GOT3 (cell line): Measurements from ENCODE around the gene RAB11FIP4.

Experiments used
- DNase-seq: peaks from one replicate; lab custom pipeline; 2025; ENCODE audit warnings: mixed read lengths; lab: John Stamatoyannopoulos, UW

Gene RAB11FIP4

DNA sequence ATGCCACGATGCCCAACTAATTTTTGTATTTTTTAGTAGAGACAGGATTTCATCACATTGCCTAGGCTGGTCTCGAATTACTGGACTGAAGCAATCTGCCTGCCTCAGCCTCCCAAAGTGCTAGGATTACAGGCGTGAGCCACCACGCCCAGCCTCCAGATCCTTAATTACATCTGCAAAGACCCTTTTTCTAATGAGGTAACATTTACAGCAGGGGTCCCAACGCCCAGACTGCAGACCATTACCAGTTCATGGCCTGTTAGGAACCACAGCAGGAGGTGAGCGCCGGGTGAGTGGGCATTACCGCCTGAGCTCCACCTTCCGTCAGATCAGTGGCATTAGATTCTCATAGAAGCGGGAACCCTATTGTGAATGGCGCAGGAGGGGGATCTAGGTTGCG lies 4.0 kb upstream of the RAB11FIP4 start:
- DNase-seq: no peak

DNA sequence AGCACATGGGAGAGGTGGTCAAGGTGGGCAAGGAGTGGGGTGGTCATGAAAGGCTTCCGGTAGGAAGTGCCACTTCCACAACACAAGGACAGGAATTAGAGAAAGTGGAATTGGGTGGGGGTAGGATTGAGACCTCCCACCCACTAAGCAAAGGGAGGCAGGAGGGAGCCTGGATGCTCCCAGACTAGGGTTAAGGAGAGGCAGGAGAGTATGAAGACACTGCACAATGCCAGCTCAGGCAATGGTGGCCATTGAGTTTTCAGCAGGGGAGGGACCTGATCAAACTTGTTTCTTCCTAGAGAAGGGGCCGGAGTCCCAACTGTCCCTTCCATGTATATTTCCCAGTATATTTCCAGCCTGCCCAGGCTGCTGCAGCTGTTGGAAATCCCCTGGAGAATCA lies 3.1 kb upstream of the RAB11FIP4 start:
- no peak for DNase-seq

DNA sequence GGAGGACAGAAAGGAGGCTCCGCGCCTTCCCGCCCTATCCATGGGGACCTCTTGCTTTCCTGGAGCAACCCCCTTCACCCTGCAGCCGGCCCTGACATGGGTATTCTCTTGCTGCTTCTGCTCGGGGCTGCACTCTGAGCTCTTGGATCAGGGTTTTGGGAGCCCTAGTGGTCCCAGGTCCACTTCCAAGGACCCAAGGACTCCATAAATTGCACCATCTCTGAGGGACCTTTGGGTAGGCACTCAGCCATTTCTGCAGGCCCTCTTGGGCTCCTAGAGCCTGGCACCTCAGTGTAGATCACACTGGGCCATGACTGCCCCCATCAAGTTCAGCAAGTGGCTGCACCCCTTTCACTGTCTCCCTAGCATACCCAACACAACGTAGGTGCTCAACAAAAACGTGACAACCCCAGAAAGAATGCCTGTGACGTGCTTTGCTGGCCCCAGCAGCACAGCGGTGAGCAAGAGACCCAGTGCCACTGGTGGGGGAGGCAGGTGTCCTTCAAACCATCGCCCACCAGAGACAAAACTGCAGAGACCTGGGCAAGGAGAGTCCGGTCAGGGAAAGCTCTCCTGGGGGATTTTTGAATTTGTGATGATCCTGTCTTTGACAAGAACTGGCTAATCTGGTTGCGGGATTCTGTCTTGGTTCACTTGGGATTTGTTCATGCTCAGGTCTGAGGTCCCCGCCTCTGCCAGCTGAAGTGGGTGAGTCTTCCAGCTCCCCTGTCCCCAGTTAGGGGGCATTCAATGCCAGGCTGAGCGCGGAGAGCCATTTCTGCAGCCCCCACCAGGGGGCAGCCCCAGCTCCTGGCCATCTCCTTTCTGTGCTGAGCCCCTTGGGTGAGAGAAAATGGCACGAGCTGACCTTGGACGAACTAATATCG lies 2.5 kb upstream of the RAB11FIP4 start:
- no peak for DNase-seq

DNA sequence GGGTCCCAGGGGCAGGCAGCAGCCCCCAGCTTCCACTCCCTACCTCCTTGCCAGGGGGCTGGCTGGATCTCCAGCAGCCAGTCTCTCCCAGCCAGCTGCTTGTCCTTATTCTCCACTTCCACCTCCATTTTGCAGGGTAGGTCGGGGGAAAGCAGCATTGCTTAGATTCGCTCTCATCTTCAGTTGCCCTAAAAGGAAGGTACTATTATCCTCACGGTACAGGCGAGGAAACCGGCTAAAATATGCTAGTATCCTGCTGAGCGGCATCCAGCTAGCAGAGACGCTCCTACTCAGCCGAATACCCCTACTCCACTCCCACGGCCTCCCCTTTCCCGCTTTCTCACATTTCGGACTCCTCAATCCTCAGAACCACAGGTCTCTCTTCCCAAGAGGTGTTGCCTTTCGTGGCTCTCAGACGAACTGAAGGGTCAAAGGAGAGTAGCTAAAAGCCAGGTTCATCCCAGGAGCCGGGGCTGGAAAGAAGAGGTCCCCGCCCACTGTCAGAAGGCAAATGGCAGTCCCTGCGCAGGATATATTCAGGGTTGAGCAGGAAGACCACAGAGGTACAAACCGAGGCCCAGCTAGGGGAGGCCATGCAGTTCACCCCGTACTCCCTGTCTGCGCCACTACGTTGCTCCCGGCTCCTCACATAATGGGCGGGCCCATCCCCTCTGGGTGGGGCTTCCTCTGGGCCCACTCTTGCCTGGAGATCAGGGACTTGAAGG lies 1.7 kb upstream of the RAB11FIP4 start:
- DNase-seq: no peak

DNA sequence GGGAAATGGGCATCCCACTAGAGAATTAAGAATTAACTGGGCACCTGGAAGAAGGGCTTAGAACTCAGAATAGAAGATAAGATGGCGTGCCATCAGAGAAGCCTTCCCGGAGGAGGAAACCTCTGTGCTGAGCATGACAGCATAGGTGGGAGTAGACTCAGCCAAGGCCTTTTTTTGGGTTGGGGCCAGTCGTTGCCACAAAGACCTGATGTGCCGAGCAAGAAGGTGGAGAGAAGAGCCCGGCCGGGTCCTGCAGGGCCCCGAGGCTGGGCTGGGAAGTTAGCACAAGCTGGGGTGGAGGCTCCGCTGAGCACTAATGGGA lies 1.1 kb upstream of the RAB11FIP4 start:
- no peak for DNase-seq

DNA sequence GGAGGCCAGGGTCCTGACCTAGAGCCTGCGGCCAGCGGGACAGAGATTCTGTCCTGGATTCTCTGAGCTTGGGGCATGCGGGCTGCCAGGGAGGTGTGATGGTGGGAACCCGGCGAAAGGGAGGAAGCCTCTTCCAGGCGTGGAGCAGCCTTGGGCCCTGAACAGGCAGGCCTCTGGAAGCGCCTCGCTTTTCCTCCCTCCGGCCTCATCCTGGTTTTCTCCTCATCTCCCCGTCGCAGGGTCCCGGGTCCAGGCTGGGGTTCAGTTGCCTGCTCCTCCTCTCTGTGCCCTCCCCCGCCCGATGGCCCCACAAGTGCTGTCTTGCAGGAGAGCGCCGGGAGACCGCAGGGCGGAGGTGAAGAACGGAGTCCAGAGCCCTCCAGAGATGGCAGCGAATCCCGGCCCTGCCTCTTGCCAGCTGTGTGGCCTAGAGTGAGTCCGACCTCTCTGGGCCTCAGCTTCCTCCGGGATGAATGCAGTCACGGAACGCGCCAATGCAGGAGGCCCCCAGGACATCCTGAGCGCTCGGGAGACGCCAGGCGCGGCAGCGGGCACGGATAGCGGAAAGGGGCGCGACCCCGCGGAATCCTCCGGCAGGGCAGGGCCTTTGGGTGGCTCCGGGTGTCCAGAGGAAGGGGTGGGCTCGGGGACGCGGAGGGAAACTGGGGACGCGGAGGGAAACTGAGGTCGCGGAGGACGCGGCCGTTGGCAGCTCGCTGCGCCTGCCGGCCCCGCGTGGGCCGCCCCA lies 553 bp upstream of the RAB11FIP4 start:
- no peak for DNase-seq

DNA sequence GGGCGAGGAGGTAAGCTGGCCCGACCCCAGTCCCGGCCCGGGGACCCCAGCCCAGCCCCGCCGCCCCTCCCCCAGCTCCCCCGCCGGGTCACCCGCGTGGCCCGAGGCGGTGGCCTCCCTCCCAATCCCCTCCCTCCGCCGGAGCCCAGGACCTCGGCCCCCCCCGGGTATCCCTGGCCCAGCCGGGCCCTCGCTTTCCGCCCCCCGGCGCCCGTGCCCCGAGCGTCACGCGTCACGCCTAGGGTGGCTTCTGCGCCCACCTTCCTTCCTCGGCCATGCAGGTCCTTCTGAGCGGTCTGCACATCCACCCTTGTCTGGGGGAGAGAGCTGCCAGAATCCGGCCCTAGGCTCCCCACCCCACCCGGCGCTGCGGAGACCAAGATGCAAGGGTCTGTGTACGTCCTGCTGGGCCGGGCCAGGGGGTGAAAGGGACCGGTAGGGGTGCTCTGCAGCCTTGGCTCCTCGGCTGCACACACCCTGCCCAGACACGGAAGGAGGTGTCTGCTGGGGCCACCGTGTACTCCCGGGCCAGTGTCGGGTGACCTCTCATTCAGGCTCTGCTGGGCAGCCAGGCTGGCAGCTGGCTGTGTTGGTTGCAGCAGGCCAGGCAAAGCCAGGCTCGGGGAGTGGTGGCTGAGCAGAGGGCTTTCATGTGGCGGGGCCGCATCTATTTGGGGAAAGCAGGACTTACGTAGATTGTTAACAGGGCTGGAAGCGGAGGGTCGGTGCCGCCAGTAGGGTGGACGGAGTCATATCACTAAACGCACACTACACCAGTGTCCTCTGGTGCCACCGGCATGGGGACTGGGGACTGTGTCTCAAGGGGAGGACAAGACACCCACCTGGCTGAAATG lies 754 bp downstream of the RAB11FIP4 start:
- DNase-seq: no peak

DNA sequence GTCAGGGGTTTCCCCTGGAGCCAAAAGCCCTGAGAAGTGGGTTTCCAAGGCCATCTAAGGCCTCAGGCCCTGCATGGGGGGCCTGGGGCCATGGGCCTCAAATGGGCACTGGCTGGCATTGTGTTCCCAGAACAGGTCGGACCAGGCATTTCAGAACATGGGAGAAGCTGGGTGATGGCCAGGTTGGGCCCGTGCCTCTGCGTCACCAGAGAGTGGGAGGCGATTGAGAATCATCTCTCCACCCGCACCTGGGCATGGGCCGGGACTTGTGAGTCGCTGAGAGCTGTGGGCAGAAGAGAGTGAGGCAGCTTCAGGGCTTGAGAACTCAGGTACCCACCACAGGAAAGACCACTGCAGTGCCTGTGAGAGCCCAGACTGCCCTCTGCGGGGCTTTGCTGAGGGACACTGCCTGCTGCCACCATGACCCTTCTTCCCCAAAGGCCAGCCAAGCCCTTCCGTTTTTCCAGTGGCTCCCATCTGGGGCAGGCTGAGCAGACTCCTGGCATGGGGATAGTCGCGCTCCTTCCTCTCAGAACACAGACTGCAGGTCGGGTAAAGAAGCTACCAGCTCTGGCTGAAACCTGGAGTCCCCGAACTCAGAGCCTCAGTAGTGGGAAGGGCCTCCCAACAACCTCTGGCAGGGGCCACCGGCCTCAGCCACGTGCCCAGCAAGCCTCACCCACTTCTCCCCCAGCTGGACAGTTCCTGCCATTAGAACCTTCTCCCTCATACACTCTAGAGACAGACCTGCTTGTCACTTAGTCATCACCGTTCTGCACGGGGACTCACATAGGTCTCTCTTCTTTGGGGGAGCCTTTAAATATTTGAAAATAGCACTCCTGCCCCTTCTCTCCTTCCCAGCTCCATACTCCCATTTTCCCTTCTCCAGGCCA lies 1.6 kb downstream of the RAB11FIP4 start:
- no peak for DNase-seq

DNA sequence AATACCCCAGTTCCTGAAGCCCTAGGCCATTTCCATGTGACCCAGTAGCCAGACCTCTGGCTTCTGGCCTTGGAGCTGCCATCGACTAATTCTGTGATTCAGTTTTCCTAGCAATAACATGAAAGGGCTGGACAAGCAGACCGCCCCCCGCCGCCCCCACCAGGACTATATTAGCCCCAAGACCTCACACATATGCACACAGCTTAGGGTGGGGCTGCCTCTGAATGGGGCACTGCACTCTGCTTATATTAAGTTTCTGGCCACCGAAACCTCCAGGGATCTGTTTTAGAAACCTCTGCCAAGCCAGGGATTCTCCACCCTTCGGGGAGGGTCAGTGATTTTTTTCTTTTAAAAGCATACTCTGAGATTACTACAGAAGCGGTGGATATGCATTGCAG lies 2.3 kb downstream of the RAB11FIP4 start:
- DNase-seq: no peak

DNA sequence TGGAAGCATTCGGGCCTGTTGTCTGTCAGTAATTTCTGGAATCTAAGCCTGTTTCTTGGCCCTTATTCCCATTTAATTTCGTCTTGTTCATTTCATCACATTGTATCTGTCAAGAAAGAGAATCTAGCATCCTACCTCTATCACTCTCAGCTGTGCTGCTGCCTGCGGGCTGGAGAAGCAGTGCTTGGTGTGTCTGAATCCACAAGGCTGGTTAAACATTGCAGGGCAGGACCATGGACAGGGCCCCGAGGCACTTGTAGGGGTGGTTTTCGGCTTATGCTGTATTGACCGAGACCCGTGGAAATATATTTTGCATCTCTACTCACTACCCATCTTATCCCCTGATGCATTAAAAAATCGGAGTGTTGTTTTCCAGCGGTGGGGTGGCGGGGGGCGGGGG lies 3.1 kb downstream of the RAB11FIP4 start:
- DNase-seq: no peak

DNA sequence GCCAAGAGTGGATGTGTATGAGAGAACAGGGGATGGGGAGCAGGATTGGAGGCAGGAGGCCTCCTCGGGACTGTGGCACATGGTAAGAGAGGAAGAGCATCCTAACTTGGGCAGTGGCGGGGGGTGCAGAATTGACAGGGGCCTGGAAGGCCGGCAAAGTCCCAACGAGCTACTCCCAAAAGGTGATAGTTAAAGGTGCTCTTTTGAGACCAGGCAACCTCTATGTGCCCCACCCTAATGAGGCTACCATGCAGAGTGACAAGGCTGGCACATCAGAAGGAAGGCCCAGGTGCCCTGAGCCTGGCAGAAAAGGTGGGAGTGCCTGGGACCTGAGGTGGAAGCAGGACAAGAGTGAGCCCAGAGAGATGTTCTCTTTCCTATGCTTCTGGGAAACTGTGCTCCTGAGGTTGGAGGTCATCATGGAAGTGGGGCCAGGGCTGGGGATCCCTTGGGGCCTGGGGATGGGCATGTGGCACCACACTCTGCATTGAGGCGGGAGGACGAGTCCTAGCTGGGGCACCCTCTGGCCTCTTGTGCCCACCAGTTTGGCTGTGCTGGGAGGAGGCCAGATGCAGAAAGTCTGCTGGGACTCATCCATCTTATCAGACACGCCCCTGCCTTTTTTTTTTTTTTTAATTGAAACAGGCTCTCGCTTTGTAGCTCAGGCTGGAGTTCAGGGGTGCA lies 5.9 kb downstream of the RAB11FIP4 start:
- DNase-seq: no peak

DNA sequence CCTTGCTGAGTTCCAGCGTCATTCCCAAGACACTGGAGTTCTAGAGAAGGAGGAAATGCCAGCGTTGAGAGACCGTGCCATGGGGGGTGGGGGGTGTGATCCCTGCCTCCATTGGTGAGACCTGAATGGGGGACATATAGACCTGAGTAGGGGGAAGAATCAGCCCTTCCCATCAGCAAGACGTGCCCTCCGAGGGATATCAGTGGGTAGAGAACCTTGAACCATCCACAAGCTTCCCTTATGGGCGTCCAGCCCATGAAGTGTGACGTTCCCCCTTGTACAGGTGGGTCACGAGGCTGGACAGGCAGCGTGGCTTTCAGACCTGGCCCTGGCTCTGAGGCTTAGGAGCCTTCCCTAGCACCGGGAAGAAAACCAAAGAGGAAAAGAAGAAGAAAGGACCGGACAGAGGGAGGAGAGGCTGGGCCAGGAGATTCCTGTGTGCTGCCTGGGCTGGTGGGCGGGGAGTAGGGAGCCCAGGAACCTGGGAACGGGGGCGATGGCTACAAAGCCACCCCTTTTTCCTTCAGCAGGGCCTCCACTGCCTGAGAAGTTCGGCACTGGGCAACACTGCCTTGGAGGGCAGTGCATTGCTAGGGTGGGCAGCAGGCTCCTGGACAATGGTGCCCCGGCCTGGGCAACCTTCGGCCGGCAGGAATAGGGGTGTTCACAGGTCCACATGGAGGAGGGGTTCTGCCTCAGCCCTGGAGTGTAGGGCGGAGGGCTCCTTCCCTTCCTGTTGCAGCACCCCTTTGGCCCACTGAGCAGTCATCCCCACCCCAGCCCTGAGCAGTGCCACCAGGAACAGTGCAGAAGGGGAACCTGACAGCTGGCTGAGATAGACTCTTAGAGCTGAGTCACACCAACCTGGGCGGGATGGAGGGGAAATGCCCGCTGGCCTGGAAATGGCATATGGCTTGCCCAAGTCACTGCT lies 7.2 kb downstream of the RAB11FIP4 start:
- no peak for DNase-seq

DNA sequence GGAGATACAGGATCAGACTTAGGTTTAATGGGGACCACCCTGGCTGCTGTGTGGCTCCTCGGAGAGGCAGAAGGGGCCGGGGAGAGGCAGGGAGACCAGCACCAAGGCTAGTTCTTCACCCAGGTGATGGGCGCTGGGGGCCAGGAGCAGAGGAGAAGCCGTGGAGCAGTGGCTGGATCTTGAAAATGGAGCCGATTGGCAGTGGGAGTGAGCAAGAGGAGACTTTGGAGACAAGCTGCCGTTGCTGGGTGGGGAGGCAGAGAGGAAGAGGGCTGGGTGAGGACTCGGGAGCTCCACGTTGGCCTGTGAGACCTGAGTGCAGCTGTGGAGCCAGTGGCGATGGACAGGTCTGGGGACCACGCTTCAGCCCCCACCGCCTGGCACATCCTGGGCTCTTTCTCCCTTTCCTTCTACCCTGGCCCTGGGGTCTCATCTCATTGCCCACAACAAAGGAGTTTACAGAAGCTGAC lies 9.0 kb downstream of the RAB11FIP4 start:
- DNase-seq: no peak

DNA sequence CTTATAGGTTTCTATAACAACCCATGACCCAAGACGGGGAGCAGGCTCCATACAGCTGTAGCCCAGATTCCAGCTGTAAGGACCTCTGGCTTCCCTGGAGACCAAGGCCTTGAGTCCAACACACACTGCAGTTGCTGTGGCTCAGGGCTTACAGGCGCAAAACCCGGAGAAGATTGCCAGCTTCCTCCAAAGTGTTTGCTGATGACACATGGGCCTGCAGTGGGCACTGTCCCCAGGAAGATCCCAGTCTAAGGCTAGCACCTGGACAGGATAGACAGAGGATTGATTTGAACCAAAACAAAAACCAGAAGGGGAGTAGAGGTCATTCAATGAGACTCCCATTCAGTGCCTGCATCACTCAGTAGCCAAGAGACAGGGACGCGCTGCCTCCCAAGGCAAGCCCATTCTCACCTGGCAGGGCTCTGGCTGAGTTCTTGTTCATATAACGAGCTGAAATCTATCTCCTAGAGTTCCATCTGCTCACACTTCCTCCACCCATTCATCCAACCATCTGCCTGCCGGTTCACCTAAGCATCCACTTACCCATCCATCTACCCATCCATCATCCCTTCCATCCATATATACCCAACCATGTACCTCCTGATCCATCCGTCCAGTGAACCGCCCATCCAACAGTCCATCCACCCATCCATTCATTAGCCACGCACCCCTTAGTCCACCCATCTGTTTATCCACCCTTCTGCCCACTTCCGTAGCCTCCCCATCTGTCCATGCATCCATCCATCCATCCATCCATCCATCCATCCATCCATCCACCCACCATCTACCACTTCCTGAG lies 10.2 kb downstream of the RAB11FIP4 start:
- no peak for DNase-seq

DNA sequence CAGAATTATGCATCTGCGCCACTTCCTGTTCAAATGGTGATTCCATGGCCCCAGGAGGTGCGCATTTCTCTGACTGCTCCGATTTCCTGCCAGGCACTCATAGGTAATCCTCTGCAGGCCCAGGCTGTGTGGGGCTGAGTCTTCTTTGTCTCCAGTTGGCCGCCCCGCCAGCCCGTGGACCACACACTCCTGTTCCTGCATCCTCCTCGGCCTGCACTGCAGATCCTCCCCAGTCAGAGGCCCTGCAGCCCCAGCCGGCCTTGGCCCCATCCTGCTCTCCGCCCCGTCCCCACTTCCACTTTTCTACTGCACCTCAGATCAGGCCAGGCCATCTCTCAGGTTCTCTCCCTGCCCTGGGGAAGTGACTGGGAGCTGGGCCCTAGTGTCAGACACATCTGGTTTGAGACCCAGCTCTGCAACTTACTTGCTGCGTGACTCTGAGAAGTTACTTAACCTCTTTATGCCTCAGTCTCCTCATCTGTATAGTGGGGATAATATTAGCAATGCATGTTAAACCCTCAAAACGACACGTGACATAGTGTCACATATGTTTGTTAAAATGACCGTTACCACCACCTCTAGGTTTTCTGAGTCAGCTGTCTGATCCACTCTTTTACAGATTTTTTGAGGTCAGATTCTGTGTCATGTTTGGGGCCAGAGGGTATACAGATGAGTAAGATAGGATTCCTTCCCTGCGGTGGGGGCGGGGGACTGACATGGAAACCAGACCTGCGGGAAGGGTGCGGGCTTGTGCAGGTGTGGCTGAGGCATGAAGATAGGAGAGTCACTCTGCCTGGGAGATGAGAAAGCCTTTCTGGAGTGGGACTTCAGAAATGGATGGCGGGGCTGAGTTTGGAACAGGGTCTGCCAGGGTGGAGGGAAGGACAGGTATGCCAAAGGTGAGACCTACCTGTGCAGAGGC lies 12.8 kb downstream of the RAB11FIP4 start:
- DNase-seq: no peak

DNA sequence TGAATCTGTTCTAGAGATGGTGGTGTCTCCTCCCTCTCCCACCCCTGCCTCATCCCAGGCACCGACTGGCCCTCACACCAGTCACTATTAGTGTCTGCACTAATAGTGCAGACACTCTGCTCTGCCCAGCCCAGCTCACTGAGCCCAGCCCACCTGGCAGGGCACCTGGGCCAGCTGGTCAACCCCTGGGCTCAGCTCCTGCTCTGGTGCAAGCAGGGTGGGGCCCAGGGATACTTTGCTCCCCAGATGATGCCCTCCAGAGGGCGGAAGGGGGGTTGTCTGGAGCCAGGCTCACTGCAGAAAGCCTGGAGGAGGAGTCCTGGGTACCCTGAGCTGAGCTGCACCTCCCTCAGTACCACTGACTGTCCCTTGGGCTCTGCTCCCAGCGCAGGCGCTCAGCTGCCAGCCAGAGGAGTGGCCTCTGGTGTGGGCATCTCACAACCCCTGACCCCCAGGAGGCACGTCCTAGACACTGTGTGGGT lies 14.5 kb downstream of the RAB11FIP4 start:
- DNase-seq: no peak

DNA sequence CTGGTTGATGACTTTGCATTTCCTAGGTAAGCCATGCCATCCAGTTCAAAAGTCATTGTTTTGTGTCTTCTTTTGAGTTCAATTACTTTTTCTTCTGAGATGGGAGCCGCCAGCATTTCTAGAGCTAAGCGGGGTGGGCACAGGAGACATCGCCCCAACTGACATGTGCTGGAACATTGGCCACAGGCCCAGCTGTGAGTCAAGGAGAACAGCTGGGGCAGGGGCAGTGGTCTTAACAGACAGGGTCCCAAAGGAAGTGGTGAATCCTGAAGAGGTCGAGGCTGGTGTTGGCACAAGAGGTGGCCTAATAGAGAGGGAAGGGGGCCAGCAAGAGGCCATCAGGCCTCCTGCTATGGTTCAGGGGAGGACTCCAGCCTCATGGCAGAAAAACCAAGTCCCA lies 17.1 kb downstream of the RAB11FIP4 start:
- DNase-seq: no peak
